LNCaP clone FGC (cell line): ENCODE data around the gene PEX14.

Experiments
- DNase-seq: peaks from one replicate; pipeline ENCODE4 v3.0.0-alpha.2; 2011; ENCODE audit warnings: low read depth
- H3K4me3 ChIP-seq: 2 replicates; pipeline ENCODE4 v1.5.1; 2011; ENCODE audit warnings: mild to moderate bottlenecking, low read depth, low read length, control low read depth
- CTCF ChIP-seq: IDR thresholded peaks from 2 replicates; pipeline ENCODE4 v1.5.1; 2012; ENCODE audit warnings: mild to moderate bottlenecking; ENCODE audit not compliant: control insufficient read depth, insufficient read depth; ENCODE audit errors: extremely low read depth

The PEX14 gene

GRCh38 chr1:10648689-10649516, 174.2 kb downstream of the PEX14 start:
- no peak for TF ChIP-seq CTCF
- DNase-seq = no peak
- no peak overlapping the region for H3K4me3 ChIP-seq

DNA sequence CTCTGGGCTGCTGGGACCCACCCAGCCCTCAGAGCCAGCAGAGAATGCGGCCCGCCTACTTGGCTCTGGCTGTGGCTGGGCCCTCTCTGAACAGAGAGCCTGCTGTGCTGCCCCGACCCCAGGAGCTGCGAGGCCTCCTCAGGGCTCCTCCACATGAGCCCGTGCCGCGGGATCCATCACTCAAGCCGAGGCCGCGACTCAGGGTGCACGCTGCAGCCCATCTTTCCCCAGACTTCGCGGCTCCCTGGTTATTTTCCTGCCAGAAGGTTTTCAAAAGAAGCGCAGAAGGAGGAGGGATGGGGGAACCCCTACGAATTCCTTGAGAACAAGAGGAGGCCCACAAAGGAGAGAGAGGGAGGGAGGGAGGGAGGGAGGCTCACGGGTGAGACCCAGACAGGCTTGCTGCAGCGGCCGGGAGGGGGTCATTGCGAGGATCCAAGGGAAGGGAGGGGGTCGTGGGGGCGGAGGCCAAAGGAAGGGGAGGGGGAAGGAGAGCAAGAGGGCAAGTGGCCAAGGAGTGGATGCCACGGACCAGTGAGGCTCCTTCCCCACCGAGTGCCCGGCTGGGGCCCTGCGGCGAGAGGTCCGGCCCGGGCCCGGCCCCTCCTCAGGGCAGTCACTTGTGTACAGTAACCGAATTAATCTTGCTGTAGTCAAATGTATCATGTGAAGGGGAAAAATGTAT, 174.9 kb downstream of the PEX14 start:
- no peak overlapping the region for H3K4me3 ChIP-seq
- no peak for TF ChIP-seq CTCF
- DNase-seq = no peak

- TF ChIP-seq CTCF = no peak
- no peak for DNase-seq
- H3K4me3 ChIP-seq = no peak overlapping the region
Observed at GRCh38 chr1:10650556-10651388, 176.0 kb downstream of the PEX14 start.

DNA sequence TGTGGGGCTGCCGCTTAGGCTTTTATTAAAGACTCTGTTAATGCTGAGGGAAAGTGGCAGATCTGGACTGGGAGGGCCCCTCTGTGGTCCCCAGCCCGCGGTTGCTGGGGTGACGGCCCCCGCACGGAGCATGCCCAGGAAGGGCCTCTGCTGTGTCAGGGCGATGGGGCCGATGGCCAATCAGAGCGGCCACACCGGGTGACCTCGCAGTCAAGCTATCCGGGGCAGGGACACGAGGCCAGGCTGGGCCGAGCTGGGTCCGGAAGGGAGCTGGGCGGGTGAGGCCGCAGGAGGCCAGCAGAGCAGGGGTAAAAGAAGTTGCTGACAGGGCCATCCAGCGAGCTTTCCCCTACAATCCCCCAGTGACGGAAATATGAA, 176.6 kb downstream of the PEX14 start:
- DNase-seq = no peak
- TF ChIP-seq CTCF = no peak

GRCh38 chr1:10651793-10652192, 177.0 kb downstream of the PEX14 start:
- no peak for DNase-seq
- TF ChIP-seq CTCF = no peak
- H3K4me3 ChIP-seq = no peak overlapping the region

More for the DNA sequence above, 176.6 kb downstream of the PEX14 start:
- H3K4me3 ChIP-seq = no peak overlapping the region

DNA sequence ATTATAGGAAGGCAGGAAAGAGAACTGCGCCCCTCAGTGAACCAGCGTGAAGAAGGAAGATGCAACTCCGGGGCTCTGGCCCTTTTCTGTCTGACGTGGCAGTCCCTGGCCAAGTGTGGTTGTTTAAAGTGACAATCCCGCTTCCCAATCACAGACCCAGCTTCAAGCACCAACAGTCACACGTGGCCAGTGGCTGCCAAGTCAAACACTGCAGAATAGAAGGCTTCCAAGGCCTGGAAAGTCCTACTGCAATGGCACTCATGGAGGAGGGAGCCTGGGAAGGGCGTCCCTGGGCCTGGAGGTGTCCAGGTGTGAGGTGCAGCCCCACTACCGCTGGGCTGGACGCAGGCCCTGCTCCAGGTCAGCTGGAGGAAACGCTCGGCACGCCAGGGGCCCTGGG, 177.9 kb downstream of the PEX14 start:
- DNase-seq = peak; percentile 93
- H3K4me3 ChIP-seq = no peak overlapping the region
- TF ChIP-seq CTCF = no peak
